Measurements from ENCODE around the gene WFDC10B.

GRCh38 chr20:45725134-45725533, 20.3 kb upstream of the WFDC10B start:
- TF ChIP-seq CTCF (IDR thresholded peaks at IDR 0.05) (no peak), SIN3A (IDR thresholded peaks at IDR 0.05; ENCODE audit: borderline replicate concordance, insufficient read depth, low read depth, low read length) (no peak), POLR2AphosphoS5 (IDR thresholded peaks at IDR 0.05; ENCODE audit: low read depth, low read length) (no peak), TCF7L2 (IDR thresholded peaks at IDR 0.05; ENCODE audit: low read depth, low read length) (no peak)
- TF ChIP-seq, protein P1, sequence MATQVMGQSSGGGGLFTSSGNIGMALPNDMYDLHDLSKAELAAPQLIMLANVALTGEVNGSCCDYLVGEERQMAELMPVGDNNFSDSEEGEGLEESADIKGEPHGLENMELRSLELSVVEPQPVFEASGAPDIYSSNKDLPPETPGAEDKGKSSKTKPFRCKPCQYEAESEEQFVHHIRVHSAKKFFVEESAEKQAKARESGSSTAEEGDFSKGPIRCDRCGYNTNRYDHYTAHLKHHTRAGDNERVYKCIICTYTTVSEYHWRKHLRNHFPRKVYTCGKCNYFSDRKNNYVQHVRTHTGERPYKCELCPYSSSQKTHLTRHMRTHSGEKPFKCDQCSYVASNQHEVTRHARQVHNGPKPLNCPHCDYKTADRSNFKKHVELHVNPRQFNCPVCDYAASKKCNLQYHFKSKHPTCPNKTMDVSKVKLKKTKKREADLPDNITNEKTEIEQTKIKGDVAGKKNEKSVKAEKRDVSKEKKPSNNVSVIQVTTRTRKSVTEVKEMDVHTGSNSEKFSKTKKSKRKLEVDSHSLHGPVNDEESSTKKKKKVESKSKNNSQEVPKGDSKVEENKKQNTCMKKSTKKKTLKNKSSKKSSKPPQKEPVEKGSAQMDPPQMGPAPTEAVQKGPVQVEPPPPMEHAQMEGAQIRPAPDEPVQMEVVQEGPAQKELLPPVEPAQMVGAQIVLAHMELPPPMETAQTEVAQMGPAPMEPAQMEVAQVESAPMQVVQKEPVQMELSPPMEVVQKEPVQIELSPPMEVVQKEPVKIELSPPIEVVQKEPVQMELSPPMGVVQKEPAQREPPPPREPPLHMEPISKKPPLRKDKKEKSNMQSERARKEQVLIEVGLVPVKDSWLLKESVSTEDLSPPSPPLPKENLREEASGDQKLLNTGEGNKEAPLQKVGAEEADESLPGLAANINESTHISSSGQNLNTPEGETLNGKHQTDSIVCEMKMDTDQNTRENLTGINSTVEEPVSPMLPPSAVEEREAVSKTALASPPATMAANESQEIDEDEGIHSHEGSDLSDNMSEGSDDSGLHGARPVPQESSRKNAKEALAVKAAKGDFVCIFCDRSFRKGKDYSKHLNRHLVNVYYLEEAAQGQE (IDR thresholded peaks at IDR 0.05; ENCODE audit: insufficient read depth in 1 of 2, low read depth in 2 of 2, low read length in 1 of 2) = no peak
